ENCODE results near the gene FNDC3B.

DNA sequence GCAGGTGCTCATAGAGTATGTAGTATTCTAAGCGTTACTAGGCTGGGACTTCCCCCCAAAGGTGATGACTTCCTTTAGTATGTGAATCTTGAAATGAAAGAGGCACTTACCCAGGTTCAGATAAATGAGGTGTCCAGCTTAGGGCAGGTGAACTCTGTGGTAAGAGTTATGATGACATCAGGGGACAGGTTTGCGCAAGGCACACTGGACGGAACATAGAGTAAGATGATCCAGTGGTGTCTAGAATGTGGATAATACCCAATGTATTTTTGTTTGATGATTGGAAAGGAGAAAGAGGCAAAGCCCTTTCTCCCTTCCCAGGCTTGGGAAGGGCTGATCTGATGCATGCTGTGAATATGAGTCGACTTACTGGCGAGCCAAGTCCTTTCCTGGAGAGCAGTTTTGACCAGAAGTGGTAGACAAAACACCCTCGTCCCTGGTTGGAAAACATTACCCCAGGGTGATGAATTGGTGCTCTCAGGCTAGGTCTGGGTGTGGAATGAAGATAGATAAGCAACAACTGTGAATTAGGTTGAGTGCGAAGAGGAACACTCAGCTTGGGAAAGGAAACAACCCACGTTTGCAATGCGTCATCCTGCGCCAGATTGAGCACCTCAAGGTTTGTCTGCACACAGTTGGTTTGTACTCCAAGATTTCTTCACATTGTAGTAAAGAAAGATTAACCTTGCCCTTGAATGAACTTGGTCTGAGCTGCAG lies 284.7 kb downstream of the FNDC3B start:
- TF ChIP-seq, protein P1, sequence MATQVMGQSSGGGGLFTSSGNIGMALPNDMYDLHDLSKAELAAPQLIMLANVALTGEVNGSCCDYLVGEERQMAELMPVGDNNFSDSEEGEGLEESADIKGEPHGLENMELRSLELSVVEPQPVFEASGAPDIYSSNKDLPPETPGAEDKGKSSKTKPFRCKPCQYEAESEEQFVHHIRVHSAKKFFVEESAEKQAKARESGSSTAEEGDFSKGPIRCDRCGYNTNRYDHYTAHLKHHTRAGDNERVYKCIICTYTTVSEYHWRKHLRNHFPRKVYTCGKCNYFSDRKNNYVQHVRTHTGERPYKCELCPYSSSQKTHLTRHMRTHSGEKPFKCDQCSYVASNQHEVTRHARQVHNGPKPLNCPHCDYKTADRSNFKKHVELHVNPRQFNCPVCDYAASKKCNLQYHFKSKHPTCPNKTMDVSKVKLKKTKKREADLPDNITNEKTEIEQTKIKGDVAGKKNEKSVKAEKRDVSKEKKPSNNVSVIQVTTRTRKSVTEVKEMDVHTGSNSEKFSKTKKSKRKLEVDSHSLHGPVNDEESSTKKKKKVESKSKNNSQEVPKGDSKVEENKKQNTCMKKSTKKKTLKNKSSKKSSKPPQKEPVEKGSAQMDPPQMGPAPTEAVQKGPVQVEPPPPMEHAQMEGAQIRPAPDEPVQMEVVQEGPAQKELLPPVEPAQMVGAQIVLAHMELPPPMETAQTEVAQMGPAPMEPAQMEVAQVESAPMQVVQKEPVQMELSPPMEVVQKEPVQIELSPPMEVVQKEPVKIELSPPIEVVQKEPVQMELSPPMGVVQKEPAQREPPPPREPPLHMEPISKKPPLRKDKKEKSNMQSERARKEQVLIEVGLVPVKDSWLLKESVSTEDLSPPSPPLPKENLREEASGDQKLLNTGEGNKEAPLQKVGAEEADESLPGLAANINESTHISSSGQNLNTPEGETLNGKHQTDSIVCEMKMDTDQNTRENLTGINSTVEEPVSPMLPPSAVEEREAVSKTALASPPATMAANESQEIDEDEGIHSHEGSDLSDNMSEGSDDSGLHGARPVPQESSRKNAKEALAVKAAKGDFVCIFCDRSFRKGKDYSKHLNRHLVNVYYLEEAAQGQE (IDR thresholded peaks at IDR 0.05; ENCODE audit: low read depth), result no peak
- peak; percentile 65 for TF ChIP-seq CEBPB (IDR thresholded peaks at IDR 0.05)
- TF ChIP-seq, protein P2, sequence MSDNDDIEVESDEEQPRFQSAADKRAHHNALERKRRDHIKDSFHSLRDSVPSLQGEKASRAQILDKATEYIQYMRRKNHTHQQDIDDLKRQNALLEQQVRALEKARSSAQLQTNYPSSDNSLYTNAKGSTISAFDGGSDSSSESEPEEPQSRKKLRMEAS (IDR thresholded peaks at IDR 0.05), result no peak
- no peak for TF ChIP-seq TEAD4 (IDR thresholded peaks at IDR 0.05)
- TF ChIP-seq EP300 (IDR thresholded peaks at IDR 0.05; ENCODE audit: borderline replicate concordance), result no peak
- TF ChIP-seq YY1 (IDR thresholded peaks at IDR 0.05; ENCODE audit: low read depth), result no peak
- TF ChIP-seq RAD21 (IDR thresholded peaks at IDR 0.05; ENCODE audit: low read depth), result no peak
- TF ChIP-seq ZBTB7A (IDR thresholded peaks at IDR 0.05; ENCODE audit: low read depth), result no peak
- no peak for TF ChIP-seq TAF1 (IDR thresholded peaks at IDR 0.05; ENCODE audit: low read depth)
- TF ChIP-seq, protein P3, sequence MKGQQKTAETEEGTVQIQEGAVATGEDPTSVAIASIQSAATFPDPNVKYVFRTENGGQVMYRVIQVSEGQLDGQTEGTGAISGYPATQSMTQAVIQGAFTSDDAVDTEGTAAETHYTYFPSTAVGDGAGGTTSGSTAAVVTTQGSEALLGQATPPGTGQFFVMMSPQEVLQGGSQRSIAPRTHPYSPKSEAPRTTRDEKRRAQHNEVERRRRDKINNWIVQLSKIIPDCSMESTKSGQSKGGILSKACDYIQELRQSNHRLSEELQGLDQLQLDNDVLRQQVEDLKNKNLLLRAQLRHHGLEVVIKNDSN (IDR thresholded peaks at IDR 0.05), result no peak

Measured in Ishikawa (cell line).